NCI-H2029 treated with DMSO at 0.1 percent for 48 hours (cell line): Measurements from ENCODE around the gene PPP1R13B.
"Not testable (repeated sequence)": the region's sequence is repeated elsewhere in the genome, so short reads cannot be mapped to it uniquely, and the experiment has no call there.

Experiments
- DNase-seq: peaks from one replicate; lab custom pipeline; 2025; lab: John Stamatoyannopoulos, UW

PPP1R13B gene

GRCh38 chr14:103861413-103862392 lies 14.3 kb upstream of the PPP1R13B start:
- DNase-seq = no peak

- no peak for DNase-seq
These were observed 12.2 kb upstream of the PPP1R13B start for GRCh38 chr14:103859416-103860202.

- no peak for DNase-seq
These were observed 10.8 kb upstream of the PPP1R13B start for GRCh38 chr14:103858063-103858781.

GRCh38 chr14:103857256-103857655 lies 9.9 kb upstream of the PPP1R13B start:
- DNase-seq = no peak

- no peak for DNase-seq
These were observed 9.2 kb upstream of the PPP1R13B start for GRCh38 chr14:103856607-103857006.

GRCh38 chr14:103856105-103856504 lies 8.7 kb upstream of the PPP1R13B start:
- DNase-seq = no peak

GRCh38 chr14:103855734-103856095 lies 8.3 kb upstream of the PPP1R13B start:
- DNase-seq = no peak

- no peak for DNase-seq
These were observed 7.7 kb upstream of the PPP1R13B start for GRCh38 chr14:103854822-103855733.

GRCh38 chr14:103854017-103854808 lies 6.8 kb upstream of the PPP1R13B start:
- DNase-seq = no peak

GRCh38 chr14:103849151-103849886 lies 1.9 kb upstream of the PPP1R13B start:
- no peak for DNase-seq

GRCh38 chr14:103848175-103849077 lies 1.1 kb upstream of the PPP1R13B start:
- DNase-seq = no peak

GRCh38 chr14:103846543-103847450 lies 578 bp downstream of the PPP1R13B start:
- DNase-seq = no peak

GRCh38 chr14:103846097-103846496 lies 1.3 kb downstream of the PPP1R13B start:
- no peak for DNase-seq

- DNase-seq = no peak
These were observed 2.0 kb downstream of the PPP1R13B start for GRCh38 chr14:103845327-103845726.

GRCh38 chr14:103841265-103841664 lies 6.1 kb downstream of the PPP1R13B start:
- DNase-seq = not testable (repeated sequence)

GRCh38 chr14:103840014-103840413 lies 7.4 kb downstream of the PPP1R13B start:
- no peak for DNase-seq

GRCh38 chr14:103839579-103839978 lies 7.8 kb downstream of the PPP1R13B start:
- DNase-seq = no peak

- DNase-seq = no peak
These were observed 9.3 kb downstream of the PPP1R13B start for GRCh38 chr14:103838117-103838516.
